HG02763 (cell line): ENCODE data around the gene NIPA2.

Experiments
- ATAC-seq: cut with Tn5 transposase; IDR thresholded peaks from one replicate; pipeline ENCODE4 v1.9.1; 2021; ENCODE audit warnings: mild to moderate bottlenecking, moderate library complexity; ENCODE audit not compliant: unreplicated experiment

The NIPA2 gene

GRCh38 chr15:22874966-22875365, 36.5 kb downstream of the NIPA2 start:
- no peak for ATAC-seq

- no peak for ATAC-seq
These were observed 38.7 kb downstream of the NIPA2 start for GRCh38 chr15:22877117-22877516.

DNA sequence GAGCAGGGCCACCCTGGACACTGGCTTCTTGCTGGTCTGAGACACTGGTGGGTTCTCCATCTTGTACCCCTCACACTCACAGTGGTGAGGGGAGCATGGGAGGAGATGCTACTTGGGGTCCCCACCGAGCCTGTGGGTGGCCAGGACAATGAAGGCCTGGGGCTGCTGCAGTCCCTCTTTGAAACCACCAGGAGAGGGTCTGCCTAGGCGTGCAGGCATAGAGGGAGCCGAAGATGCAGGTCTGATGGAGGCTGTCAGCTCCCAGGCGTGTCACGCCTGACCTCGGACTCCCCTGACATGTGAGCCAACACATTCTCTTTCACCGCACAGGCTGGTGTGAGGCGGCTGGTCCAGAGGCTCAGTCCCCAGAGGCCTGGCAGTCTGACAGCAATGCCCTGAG, 39.1 kb downstream of the NIPA2 start:
- ATAC-seq = no peak

GRCh38 chr15:22878103-22878502, 39.6 kb downstream of the NIPA2 start:
- ATAC-seq = no peak

DNA sequence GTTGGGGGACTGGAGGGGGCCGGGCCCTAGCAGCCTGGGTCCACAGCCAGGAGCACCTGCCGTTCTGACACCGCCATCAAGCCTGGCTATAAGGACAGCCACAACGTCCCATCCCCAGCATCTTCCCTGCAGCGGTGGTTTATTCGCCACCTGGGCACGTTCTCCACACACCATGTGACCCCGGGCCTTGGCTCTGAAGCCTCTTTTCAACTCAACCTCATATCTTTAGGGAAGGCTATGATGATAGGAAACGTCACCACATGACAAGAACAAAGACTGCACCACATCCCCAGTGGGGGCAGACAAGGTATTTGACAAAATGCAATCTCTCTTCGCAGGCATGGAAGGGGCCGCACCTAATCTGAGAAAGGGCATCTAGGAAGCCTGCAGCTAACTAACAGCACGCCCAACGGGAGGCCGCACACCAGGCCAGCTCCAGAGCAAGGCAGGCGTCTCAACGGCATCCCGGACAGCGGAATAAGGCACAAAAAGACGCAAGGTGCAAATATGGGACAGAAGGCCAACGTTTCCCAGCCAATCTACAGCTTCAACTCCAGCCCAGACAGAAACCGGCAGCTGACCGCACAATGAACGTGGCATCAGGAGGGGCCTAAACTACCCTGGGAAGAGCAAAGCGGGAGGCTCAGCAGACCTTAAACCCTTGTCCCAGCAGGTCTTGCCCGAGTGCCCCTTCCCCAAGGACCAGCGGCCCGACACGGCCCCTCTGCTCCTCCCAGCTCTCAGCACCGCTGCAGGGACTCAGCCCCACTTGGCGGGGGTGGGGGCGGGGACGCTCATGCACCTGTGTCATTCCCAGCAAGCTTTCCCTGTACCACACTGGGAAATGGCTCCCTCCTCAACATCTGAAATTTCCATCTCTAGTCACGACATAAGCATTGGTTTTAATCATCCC, 41.9 kb downstream of the NIPA2 start:
- no peak for ATAC-seq

DNA sequence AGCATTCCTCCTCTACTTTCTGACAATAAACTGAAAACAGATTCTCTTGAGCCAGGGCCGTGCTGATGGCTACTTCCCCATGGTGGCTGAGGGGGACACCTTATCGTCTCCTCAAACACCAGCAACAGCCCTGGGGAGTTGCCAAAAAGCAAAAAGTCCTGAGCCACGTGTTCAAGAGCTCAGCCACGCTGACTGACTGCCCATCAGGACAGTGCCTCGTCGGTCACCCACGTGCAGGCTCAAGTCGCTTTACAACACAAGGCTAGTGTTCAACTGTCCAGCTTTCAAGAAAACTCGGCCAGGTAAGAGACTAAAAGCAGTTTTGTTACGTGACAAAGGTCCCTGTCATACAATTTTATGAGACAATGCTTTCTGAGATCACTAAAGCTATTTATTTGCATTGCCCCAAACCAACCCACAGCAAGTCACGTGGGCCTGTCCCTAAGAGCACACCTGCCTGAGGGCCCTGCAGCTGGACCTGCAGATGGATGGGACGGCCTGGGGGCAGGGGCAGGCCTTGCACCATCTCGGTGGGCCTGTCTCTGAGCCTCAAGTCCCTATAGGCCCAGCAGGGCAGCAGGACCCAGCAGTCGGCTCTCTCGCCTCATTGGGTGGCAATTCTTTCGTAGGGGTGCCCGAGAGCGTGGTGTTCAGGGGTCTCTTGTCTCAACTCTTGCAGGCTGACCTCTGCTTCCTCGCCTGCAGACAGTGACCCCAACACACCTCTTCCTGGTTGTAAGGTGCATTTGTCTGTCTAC, 42.7 kb downstream of the NIPA2 start:
- ATAC-seq = no peak

- no peak for ATAC-seq
These were observed 43.4 kb downstream of the NIPA2 start for GRCh38 chr15:22881739-22882440.

DNA sequence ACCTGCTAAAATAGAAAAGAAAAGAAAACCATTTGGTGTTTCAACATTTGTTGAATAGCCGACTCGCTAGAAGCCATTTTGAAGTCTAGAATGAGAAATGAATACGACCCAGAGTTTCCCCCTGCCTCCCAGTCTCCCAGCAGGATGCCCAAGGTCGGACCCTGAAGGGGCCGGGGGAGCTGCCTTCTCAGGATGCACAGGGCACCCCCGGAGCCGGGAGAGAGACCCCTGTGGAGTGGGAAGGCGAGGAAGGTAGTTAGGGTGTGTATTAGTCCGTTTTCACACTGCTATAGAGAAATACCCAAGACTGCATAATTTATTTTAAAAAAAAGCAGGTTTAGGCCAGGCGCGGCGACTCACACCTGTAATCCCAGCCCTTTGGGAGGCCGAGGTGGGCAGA, 44.7 kb downstream of the NIPA2 start:
- no peak for ATAC-seq

DNA sequence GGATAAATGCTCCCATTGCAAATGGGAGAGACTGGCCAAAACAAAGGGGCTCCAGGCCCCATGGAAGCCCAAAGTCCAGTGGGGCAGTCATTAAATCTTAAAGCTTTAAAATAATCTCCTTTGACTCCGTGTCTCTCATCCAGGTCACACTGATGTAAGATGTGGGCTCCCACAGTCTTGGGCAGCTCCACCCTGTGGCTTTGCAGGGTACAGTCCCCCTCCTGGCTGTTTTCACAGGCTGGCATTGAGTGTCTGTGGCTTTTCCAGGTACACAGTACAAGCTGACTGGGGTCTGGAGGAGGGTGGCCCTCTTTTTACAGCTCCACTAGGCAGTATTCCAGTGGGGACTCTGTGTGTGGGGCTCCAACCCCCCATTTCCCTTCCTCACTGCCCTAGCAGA, 45.9 kb downstream of the NIPA2 start:
- ATAC-seq = no peak

DNA sequence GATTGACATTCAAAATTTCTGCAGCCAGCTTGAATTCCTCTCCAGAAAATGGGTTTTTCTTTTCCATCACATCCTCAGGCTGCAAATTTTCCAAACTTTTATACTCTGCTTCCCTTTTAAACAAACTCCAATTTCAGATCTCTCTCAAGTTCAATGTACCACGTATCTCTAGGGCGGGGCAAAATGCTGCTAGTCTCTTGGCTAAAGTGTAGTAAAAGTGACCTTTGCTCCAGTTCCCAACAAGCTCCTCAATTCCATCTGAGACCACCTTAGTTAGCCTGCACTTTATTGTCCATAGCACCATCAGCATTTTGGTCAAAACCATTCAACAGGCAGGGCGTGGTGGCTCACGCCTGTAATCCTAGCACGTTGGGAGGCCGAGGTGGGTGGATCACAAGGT, 46.7 kb downstream of the NIPA2 start:
- ATAC-seq = no peak

- ATAC-seq = no peak
These were observed 48.9 kb downstream of the NIPA2 start for GRCh38 chr15:22887157-22887951.

GRCh38 chr15:22888120-22888859, 49.8 kb downstream of the NIPA2 start:
- no peak for ATAC-seq

- no peak for ATAC-seq
These were observed 50.8 kb downstream of the NIPA2 start for GRCh38 chr15:22889146-22889818.

- no peak for ATAC-seq
These were observed 51.8 kb downstream of the NIPA2 start for GRCh38 chr15:22890296-22890695.

DNA sequence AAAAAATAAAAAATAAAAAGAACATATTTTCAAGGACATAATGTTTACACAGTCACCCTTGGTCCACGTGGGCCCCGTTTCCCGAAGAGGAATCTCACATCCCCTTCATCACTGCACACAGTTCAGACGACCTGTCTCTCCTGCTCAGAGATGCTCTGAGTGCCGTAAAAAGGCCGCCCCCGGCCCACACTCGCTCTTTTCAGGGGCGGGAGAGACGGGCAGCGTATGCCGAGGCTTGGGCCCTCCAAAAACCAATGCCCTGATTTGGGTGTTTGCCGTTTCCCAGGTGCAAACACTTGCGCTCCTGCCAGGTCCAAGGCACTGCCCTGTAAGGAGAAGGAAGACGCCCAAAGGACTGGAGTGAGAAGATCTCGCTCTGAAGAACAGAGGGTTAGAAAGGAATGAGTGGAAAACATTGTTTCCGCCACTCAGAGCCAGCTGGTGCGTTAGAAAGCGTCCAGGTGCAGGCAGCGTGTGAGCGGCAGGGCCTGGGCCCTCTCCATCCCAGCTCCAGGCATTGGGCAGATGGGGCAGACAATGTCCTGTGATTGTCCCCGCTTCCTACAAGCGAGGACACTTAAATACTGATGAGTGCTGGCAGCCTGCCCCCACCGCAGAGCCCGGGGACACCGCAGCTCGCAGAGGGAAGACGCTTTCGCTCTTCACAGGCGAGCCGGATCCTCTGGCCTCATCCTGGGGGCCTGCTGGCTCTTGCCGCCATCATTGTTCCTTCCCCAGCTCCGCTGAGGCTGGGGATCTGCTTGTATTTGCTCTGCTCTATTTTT, 53.2 kb downstream of the NIPA2 start:
- no peak for ATAC-seq

DNA sequence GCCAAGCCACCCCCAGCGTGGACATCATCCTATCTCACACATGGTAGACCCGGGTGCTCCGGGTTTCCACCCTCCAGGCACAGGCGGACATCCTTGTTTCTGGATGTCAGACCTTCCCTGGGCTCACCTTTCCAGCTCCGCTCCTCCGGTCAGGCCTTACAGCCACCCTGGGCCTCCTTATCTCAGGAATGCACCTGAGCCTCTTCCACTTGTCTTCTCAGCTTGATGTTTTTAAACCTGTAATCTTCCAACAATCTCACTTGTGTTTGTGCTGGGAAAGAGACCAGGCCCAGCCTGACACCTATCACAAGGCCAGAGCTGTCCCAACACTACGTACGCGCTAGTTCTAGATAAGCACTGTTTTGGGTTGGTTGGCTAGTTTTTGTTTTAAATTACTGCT, 53.9 kb downstream of the NIPA2 start:
- ATAC-seq = no peak

DNA sequence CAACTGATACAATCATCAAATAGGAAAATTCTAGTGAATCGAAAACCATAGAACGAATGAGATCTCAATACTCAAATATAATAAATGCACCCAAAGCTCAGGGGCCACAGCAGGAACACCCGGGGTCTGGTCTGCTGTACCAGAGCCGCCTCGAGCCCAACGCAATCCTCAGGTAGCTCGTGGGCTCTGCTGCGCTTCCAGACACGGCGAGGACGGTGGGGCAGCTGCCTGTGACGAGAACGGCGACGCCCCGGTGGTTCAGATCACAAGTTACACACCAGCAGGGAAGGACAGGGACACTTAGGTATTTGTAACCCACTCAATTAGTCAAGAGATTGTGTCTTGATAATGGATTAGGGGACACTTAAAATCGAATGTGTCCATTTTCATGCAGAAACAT, 54.6 kb downstream of the NIPA2 start:
- ATAC-seq = no peak

DNA sequence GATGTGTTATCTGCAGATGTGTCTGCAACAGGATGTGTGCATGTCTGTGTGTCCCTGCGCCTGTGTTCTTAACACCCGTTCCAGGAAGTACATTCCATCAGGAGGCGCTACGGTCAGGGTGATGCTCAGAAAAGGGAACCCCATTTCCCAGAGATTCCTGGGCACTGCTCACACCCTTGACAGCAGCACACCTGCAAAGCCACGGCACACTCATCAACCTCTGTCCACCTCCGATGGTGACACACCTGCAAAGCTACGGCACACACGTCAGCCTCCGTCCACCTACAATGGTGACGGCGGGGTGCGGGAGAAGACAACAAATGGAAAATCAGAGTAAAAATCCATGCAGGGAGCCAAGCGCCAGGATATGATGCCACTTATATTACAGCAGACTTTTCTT, 55.4 kb downstream of the NIPA2 start:
- ATAC-seq = no peak
